HG02763 (cell line): ENCODE results near the gene PSMD9.

Experiments
- ATAC-seq: cut with Tn5 transposase; IDR thresholded peaks from one replicate; pipeline ENCODE4 v1.9.1; 2021; ENCODE audit warnings: mild to moderate bottlenecking, moderate library complexity; ENCODE audit not compliant: unreplicated experiment

The PSMD9 gene

GRCh38 chr12:121949648-121950397 lies 61.2 kb downstream of the PSMD9 start:
- ATAC-seq = no peak

DNA sequence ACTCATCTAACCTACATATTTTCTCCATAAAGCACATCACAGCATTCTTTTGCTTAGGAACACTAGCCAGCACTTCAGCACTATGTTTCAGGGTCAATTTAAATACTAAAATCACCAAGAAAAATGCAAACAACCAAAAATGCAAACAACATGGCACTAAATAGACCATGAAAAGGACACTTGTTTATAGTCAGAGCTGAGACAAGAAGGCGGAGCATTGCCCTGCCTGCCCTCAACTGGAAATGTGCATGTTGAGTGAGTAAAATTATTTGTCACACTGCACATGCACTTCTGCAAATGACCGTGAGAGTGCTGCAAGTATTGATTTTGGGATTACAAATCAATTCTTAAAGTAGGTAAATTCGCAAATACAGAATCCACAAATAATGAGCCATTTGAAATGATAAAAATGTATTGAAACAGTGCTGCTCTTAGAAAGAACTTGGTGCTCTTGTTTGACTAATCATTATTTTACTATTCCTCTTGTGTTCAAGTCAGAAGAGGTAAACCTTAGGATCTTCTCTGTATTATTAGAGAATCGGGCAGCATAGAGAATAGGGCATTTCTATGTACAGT lies 64.6 kb downstream of the PSMD9 start:
- ATAC-seq = no peak

GRCh38 chr12:121953695-121954094 lies 65.1 kb downstream of the PSMD9 start:
- no peak for ATAC-seq

DNA sequence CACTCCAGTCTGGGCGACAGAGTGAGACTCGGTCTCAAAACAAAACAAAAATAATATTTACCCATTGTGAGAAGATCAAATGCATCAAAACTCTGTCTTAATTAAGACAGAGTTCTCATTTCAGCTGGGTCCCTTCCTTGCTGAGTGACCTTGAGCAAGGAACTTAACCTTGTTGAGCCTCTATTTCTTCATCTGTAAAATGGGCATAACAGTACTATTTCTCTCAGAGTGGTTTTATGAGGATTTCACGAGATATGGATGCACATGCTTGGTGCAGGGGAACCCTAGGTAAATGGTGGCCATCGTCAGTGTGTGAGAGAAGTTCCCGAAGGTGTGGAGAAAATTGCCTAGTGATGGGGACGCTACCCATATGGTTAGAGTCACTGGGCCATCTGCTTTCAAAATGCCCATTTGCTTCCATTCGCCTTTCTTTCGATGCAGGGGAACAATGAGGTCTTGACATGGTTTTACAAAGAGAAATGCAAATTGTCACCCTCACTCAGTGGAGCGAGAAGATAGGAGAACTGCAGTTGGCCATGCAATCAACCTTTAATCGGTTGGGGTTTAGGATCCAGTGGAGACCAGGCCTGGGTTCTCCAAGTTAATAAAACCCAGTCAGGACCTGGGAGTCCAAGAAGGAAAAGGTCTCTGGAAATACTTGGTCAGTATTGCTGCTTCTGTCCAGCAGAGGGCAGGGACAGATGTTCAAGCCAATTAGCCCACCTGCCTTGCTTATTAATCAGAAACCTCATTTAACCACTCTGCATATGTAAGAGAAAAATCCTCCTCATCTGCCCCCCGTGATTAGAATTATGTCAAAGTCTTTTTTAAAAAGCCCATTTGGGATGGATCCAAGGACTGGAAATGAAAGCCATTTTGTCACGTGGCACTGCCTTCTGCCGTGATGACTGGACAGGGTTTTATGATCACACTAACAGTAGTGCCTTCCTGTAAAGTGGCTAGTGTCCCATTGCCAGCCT lies 67.0 kb downstream of the PSMD9 start:
- no peak for ATAC-seq

DNA sequence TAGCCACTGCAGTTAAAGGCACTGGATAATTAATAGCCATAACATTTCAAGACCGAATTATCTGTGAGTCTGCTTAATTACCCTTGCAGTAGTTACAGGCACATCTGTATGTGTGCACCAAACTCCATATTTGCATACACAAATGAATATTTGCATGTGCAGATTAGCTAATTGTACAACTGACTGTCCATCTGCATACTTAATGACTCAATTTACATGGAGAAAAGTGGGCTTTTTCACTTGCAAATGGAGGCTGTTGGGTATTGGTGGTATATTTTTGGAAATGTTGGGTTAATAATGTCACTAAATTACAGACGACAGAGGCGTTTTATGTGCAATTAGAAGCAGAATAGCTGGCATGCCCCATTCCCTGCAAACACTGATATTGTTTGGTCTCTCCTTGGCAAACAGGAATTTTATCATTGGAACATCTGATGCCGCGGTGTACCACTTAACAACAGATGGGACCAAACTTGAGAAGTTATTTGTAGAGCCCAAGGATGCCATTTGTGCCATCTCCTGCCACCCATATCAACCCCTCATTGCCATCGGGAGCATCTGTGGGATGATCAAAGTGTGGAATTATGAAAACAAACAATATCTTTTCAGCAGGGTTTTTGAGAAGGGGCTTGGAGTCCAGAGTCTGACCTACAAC lies 69.4 kb downstream of the PSMD9 start:
- ATAC-seq = no peak

DNA sequence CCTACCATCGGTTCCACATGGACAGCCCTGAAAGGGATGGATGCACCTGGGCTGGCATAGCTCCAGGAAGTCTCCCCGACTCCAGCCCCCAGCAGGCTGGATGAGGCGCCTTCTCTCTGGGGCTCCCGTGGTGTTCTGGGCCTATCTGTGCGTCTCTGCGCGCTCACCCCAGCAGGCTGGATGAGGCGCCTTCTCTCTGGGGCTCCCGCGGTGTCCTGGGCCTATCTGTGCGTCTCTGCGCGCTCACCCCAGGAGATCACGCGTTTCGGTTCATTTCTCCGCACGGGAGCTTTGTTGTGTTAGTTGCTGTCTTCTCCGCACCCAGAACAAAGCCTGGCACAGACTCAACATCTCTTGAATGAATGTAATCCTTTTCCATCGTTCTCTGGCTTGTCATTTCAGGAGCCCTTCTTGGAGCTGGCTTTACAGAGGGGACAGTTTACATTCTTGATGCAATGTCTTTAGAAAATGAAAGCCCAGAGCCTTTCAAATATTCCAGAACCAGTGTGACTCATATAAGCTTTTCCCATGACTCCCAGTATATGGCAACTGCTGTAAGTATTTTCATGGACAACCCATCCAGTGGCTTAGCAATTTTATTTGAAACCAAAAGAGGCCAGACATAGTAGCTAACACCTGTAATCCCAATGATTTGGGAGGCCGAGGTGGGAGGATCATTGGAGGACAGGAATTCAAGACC lies 70.1 kb downstream of the PSMD9 start:
- no peak for ATAC-seq

GRCh38 chr12:121960541-121960940 lies 72.0 kb downstream of the PSMD9 start:
- ATAC-seq = no peak

DNA sequence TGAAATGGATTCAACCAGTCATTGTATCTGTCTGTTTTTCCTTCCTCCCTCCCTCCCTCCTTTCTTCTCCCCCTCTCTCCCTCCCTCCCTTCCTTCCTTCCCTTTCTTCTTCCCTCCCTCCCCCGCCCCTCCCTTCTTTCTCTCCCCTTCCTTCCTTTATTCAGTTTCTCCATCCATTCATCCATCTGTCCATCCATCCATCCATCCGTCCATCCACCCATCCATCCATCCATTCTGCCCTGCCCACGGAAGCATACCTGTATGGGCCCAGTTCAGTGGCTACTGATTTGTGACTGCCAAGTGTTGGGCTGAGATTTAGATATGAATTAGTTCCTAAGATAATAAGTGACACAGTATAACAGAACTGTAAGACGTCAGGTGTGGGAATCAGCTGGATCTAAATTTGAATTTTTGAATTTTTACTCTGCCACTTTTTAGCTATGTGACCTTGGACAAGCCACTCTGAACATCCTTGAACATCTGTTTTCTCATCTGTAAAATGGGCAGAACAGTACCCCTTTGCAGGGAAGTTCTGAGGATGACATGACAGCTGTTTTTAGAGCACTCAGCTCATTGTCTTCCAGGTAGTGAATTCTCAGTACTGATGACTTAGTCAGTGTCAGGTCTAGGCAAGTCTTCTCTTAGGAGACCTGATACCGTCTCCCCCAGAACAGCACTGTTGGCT lies 72.7 kb downstream of the PSMD9 start:
- no peak for ATAC-seq

GRCh38 chr12:121963341-121964018 lies 74.9 kb downstream of the PSMD9 start:
- no peak for ATAC-seq

DNA sequence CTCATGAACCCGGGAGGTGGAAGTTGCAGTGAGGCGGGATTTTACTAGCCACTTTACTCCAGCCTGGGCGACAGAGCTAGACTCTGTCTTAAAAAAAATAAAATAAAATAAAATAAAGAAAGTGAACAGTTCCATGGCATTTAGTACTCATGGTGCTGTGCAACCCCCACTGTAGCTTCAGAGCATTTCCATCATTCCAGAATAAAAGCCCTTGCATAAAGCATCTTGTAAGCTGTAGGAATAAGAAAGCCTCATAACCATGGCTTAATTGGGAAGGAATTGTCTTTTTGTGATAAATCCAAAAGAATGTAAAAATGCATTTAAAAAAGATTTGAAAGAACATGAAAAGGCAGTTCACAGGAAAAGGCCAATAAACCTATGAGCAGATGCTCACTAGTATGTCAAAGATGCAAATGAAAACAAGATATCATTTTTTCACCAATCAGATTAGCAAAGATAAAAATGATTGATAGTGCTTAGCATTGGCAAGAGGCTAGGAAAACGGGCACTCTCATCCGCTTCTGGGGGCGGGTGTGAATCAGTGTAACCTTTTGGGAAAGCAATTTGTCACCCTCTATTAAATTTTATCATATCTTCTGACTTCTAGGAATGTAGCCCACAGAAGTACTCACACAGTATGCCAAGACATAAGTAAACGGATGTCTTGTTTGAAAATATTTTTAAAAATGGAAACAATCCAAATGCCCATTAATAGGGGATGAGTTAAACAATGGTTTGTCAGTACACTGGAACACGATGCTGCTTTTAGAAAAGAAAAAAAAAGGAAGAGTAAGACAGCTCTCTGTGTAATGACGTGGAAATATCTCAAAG lies 76.4 kb downstream of the PSMD9 start:
- ATAC-seq = no peak

GRCh38 chr12:121966959-121967358 lies 78.4 kb downstream of the PSMD9 start:
- no peak for ATAC-seq
